Endothelial cell of umbilical vein (primary cell): ENCODE data around the gene FRS3.

ENCODE experiments used
- EZH2 ChIP-seq: IDR thresholded peaks from 2 replicates; pipeline ENCODE4 v1.6.1; 2012; ENCODE audit warnings: borderline replicate concordance, low read depth, mild to moderate bottlenecking, moderate library complexity, low read length, inconsistent platforms; ENCODE audit not compliant: severe bottlenecking
- POLR2A ChIP-seq: IDR thresholded peaks from 2 replicates; pipeline ENCODE4 v1.6.1; 2012; ENCODE audit warnings: low read depth, mild to moderate bottlenecking, control low read depth, low read length
- POLR2AphosphoS5 ChIP-seq: IDR thresholded peaks from 2 replicates; pipeline ENCODE4 v1.6.1; 2012; ENCODE audit warnings: low read depth, mild to moderate bottlenecking, control low read depth, low read length, moderate library complexity; ENCODE audit not compliant: insufficient read depth
- TF ChIP-seq, protein P1 (sequence below), 2 donors: IDR thresholded peaks; 1 replicate in 1 of 2; 2 replicates in 1 of 2; pipeline ENCODE4 v1.5.1; 2011; ENCODE audit warnings: low read length in 2 of 2, mild to moderate bottlenecking in 2 of 2, moderate library complexity in 2 of 2, control low read depth in 1 of 2, inconsistent platforms in 1 of 2, low read depth in 1 of 2; ENCODE audit not compliant: insufficient read depth in 1 of 2; ENCODE audit errors: extremely low read depth in 1 of 2

DNA sequence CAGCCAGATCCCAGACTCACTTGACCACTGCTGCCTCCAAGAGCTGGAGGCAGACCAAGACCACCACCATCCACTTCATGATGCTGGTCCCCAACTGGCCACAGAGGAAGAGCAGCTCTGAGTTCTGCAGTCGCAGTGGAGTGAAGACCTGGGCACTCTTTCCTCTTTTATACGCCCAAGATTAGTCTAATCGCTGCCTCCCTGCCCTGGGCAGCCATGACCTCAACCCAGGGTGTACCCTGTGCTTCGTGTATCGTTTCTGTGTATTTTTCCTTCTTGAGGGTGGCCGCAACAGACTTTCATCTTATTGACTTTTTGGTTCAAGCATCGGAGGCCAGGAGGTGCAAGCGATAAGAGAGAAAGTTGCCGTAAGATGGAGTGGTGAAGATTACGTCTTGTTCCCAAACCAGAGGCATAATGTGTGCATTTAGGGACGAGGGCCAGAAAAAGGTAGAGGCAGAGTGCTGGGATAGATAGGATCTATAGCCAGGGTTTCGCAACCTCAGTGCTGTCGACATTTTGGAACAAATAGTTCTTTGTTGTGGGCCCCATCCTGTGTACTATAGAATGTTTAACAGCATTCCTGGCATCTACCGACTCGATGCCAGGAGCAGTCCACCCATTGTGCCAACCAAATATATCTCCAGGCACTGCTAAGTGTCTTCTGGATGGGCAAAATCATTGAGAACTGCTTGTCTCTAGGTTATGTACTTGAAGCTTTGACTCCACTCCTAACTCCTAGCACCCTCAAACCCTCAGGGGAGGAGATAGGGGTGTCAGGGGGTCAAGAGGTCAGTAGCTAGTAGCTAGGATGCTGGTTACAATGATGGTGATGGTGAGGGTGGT is 32.2 kb downstream of the FRS3 start, which contains the start of gene PGC:
- TF ChIP-seq EZH2 (no peak), POLR2AphosphoS5 (no peak), POLR2A (no peak)
- TF ChIP-seq, protein P1, sequence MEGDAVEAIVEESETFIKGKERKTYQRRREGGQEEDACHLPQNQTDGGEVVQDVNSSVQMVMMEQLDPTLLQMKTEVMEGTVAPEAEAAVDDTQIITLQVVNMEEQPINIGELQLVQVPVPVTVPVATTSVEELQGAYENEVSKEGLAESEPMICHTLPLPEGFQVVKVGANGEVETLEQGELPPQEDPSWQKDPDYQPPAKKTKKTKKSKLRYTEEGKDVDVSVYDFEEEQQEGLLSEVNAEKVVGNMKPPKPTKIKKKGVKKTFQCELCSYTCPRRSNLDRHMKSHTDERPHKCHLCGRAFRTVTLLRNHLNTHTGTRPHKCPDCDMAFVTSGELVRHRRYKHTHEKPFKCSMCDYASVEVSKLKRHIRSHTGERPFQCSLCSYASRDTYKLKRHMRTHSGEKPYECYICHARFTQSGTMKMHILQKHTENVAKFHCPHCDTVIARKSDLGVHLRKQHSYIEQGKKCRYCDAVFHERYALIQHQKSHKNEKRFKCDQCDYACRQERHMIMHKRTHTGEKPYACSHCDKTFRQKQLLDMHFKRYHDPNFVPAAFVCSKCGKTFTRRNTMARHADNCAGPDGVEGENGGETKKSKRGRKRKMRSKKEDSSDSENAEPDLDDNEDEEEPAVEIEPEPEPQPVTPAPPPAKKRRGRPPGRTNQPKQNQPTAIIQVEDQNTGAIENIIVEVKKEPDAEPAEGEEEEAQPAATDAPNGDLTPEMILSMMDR (IDR thresholded peaks at IDR 0.05; ENCODE audit: extremely low read depth in 1 of 2, insufficient read depth in 1 of 2, low read depth in 1 of 2, low read length in 2 of 2): no peak
